Pancreas (tissue), 10 donors: ENCODE measurements around the gene TMPRSS15. TPM values are rescaled to one million over a fixed set of nuclear protein-coding genes. Genes with fewer than 3 reads are reported as not detected.

Experiments
- ATAC-seq, 4 donors: fragments of 200-7000 bp; cut with Tn5 transposase; one replicate each; pipeline versions ENCODE4 v1.8.0 to v1.9.1; 2020; ENCODE audit warnings: mild to moderate bottlenecking in 4 of 4, moderate library complexity in 4 of 4
- DNase-seq, 6 donors: peaks; one replicate each; pipeline ENCODE4 v3.0.0-alpha.2; 2020
- FAIRE-seq: peaks from 2 replicates; lab custom pipeline; 2012; peaks lifted over from hg19 to GRCh38; lab: Jason Lieb, UNC
- H3K27ac ChIP-seq, 4 donors: fragments of 200-600 bp; sonication (generic); 1 replicate in 3 of 4; 2 replicates in 1 of 4; pipeline versions ENCODE4 v1.5.0 to v1.8.0; 2020
- H3K27me3 ChIP-seq, 4 donors: fragments of 200-600 bp; one replicate each; pipeline ENCODE4 v1.8.0; 2021
- H3K36me3 ChIP-seq, 3 donors: fragments of 200-600 bp; sonication (generic) in 1 of 3; one replicate each; pipeline versions ENCODE4 v1.5.0 to v1.8.0; 2020 to 2021
- H3K4me1 ChIP-seq, 3 donors: fragments of 200-600 bp; one replicate each; pipeline ENCODE4 v1.8.0; 2021
- H3K4me3 ChIP-seq, 4 donors: fragments of 200-600 bp; sonication (generic) in 2 of 4; one replicate each; pipeline versions ENCODE4 v1.5.0 to v1.8.0; 2020 to 2021
- H3K9me3 ChIP-seq, 4 donors: fragments of 200-600 bp; one replicate each; pipeline ENCODE4 v1.8.0; 2021
- CTCF ChIP-seq, 4 donors: fragments of 200-600 bp; sonication (generic) in 3 of 4; IDR thresholded peaks; one replicate each; pipeline versions ENCODE4 v1.5.0 to v1.8.0; 2021; ENCODE audit warnings: antibody characterized with exemption in 4 of 4
- WGBS, 2 donors: extraction: QIAGEN DNeasy Blood & Tissue Kit; methylation state at CpG; one replicate each; pipeline ENCODE4 v1.1.7; 2013; 5-methylcytosine and 5-hydroxymethylcytosine counted together
- intact Hi-C, 3 donors: fragments of 100-400 bp; cut with DNase I; formaldehyde crosslinking; loops; one replicate each; pipeline versions ENCODE4 v1.11.1 to v1.14.2; 2022
- polyA plus RNA-seq, 2 donors: library from polyadenylated mRNA; stranded (reverse); fragments of 200-250 nt; gene quantifications; one replicate each; pipeline ENCODE4 v1.2.3, GENCODE V29; 2013
- total RNA-seq, 6 donors: library from RNA; stranded (reverse); fragmentation: NEBNext Ultra II Directional in 4 of 6; extraction: Animal tissue kit (Norgen Biotek cat#: 25700) in 4 of 6; gene quantifications; one replicate each; pipeline versions ENCODE4 v1.2.1 to v1.2.4, GENCODE V29; 2021 to 2023
- donor health status: healthy with polysubstance abuse.
- donor health status: DM: no; HTN: no; CAD: no; lungs with moderate emphysema.
- donor health status: DM: no; HTN: no; CAD: no.
- donor health status: control.
- donor health status: control.
- donor health status: Bipolar disorder and iron deficiency.
- donor health status: DM: yes; HTN: yes; CAD: no.
- donor health status: DM: no; HTN: no; CAD: no.
- donor health status: DM: no; HTN: no; CAD: no.
- donor health status: DM: yes; HTN: yes; CAD: no.

The TMPRSS15 gene
- total and polyA plus RNA-seq, 8 donors, result not detected

DNA sequence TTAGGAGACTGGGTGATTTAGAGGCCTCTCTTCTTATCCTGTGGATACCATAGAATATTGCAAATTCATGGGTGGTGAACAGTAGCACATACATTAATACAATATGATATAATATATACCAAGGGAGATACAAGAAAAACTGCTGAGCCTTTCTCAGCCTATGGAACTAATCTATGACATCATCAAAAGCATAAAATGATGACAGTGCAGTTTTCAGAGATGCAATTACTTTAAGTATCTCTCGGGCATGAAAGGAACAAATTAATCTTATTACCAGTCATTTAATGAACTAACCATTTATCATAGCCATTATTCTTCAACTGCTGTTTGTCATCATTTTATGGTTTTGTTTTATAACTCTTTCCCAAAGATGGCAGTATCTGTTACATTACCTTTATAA is 155.4 kb downstream of the TMPRSS15 start:
- Histone ChIP-seq H3K9me3 (no peaks in the 10 kb centered on the region), H3K36me3 (no peaks in the 10 kb centered on the region), H3K4me1 (no peaks in the 10 kb centered on the region), H3K27me3 (peaks cover 0 to 7% (median 1%) of the 10 kb centered on the region in 4 donors), H3K27ac (no peak overlapping the region), H3K4me3 (no peak overlapping the region)
- WGBS, 2 donors, result 45 to 46% methylated on average over 1 of the region's 1 CpG
- ATAC-seq (no peak), DNase-seq (no peak), FAIRE-seq (no peak)
- intact Hi-C loops, result no loop called here
- TF ChIP-seq CTCF (IDR thresholded peaks at IDR 0.05), result no peak

DNA sequence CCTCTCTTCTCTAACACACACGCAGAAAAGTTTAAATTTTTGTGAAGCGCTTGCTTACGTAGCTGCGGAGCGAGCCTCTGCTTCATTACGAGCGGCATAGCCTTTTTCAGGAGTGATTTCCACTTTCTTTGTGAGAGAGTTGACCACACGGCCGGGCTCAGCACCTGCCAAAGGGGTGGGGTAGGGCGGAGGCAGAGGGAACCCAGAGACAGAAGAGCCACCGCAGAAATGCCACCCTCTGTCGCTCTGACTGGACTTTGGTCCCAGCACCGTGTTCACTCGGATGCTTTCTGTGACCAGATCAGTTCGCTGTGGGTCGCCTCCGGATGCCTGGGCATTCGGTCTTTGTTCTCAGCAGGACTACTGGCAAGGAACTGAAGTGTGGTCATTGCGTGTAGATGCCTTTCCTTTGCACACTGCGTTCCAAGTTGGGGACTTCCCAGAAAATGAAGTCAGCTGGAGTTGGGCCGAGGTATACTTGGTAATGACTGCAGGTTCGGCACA is 158.1 kb downstream of the TMPRSS15 start:
- Histone ChIP-seq H3K4me1 (no peaks in the 10 kb centered on the region), H3K9me3 (no peaks in the 10 kb centered on the region), H3K27me3 (peaks cover 0 to 13% (median 3%) of the 10 kb centered on the region in 4 donors), H3K4me3 (peak overlapping the region in 2 of 4 donors; percentile 13 to 38), H3K27ac (no peak overlapping the region), H3K36me3 (no peaks in the 10 kb centered on the region)
- no peak for TF ChIP-seq CTCF (IDR thresholded peaks at IDR 0.05)
- FAIRE-seq, result no peak
- peak in 1 of 6 donors; percentile 46 for DNase-seq
- intact Hi-C loops, result no loop called here
- peak; percentile 24 to 70 (median 42) for ATAC-seq
- 4 to 5% methylated on average over 22 of the region's 22 CpGs for WGBS, 2 donors

DNA sequence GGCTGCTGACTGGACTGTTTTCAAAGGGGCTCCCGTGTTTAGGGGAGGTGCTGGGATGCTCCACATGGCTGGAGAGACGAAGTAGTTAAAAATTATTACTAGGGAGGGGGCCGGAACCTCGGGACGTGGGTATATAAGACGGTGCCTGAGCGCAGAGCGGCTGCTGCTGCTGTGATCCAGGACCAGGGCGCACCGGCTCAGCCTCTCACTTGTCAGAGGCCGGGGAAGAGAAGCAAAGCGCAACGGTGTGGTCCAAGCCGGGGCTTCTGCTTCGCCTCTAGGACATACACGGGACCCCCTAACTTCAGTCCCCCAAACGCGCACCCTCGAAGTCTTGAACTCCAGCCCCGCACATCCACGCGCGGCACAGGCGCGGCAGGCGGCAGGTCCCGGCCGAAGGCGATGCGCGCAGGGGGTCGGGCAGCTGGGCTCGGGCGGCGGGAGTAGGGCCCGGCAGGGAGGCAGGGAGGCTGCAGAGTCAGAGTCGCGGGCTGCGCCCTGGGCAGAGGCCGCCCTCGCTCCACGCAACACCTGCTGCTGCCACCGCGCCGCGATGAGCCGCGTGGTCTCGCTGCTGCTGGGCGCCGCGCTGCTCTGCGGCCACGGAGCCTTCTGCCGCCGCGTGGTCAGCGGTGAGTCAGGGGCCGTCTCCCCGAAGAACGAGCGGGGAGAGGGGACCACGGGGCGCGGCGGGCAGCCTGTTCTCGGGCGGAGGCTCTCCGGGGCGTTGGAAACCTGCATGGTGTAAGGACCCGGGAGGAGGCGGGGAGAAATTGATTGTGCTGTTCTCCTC is 158.7 kb downstream of the TMPRSS15 start, which contains the start of gene CHODL:
Gene CHODL, plus strand, starts transcription at position 163 of the 793 bp plus-strand sequence. Its CDS starts 391 bp downstream, at position 554.
- Histone ChIP-seq H3K4me1 (no peaks in the 10 kb centered on the region), H3K27me3 (peaks cover 0 to 13% (median 3%) of the 10 kb centered on the region in 4 donors), H3K36me3 (no peaks in the 10 kb centered on the region), H3K27ac (no peak within 1 kb of the TSS), H3K9me3 (no peaks in the 10 kb centered on the region), H3K4me3 (peak within 1 kb of the TSS in 2 of 4 donors; percentile 13 to 38)
- FAIRE-seq, result no peak
- intact Hi-C loops, result no loop called here
- TF ChIP-seq CTCF (IDR thresholded peaks at IDR 0.05), result no peak
- peak in 3 of 4 donors; percentile 50 to 51 (median 51) for ATAC-seq
- DNase-seq, result peak in 3 of 6 donors; percentile 13 to 67 (median 55)
- 2% methylated on average over 69 to 72 of the region's 72 CpGs for WGBS, 2 donors

DNA sequence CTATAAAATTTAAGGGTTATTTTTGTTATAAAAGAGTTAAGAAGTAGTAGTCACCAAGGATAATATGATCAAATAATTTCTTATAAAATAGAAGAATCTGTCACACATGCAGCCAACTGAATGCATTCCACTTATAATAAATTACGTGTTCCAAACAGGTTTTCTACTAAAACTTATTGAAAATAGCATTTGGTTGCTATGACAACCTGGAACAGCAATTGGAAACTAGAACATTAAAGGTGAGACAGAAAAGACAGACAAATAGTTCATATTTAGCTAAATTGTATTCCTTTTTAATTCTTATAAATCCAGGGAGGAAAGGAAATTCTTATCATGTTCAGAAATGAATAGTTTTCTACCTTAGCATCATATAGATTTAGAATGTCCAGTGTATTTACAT is 168.0 kb downstream of the TMPRSS15 start:
- Histone ChIP-seq H3K9me3 (no peaks in the 10 kb centered on the region), H3K27me3 (no peaks in the 10 kb centered on the region), H3K36me3 (no peaks in the 10 kb centered on the region), H3K4me3 (no peak overlapping the region), H3K4me1 (no peaks in the 10 kb centered on the region), H3K27ac (no peak overlapping the region)
- ATAC-seq (no peak), FAIRE-seq (no peak), DNase-seq (no peak)
- intact Hi-C loops, result no loop called here
- TF ChIP-seq CTCF (IDR thresholded peaks at IDR 0.05), result no peak
- 45 to 64% methylated on average over 1 of the region's 1 CpG for WGBS, 2 donors
